T-helper 1 cell treated with Interleukin-12 subunit alpha and Interleukin-12 subunit beta and Interleukin-4 antibody, amounts not matched to agents 30 μg/mL and 1 μg/mL, for 36 hours (primary cell): Measurements from ENCODE around the gene OBSL1.

ENCODE experiments used
- H3K27ac Mint-ChIP-seq: one replicate; pipeline ENCODE4 v1.8.0; 2021; ENCODE audit warnings: mild to moderate bottlenecking, mixed read lengths
- H3K27me3 Mint-ChIP-seq: one replicate; pipeline ENCODE4 v1.8.0; 2021; ENCODE audit warnings: low read depth, mixed read lengths
- H3K36me3 Mint-ChIP-seq: one replicate; pipeline ENCODE4 v1.8.0; 2021; ENCODE audit warnings: low read depth, mixed read lengths
- H3K4me1 Mint-ChIP-seq: one replicate; pipeline ENCODE4 v1.8.0; 2021; ENCODE audit warnings: low read depth, mixed read lengths
- H3K4me3 Mint-ChIP-seq: one replicate; pipeline ENCODE4 v1.8.0; 2021; ENCODE audit warnings: mild to moderate bottlenecking, moderate library complexity, mixed read lengths
- H3K9me3 Mint-ChIP-seq: one replicate; pipeline ENCODE4 v1.8.0; 2021; ENCODE audit warnings: mixed read lengths

OBSL1 gene

GRCh38 chr2:219608399-219608964 lies 37.1 kb upstream of the OBSL1 start:
- Mint-ChIP-seq H3K36me3 (peaks cover 18% of the 10 kb centered on the region), H3K9me3 (no peaks in the 10 kb centered on the region), H3K4me1 (peaks cover 5% of the 10 kb centered on the region), H3K4me3 (no peak overlapping the region), H3K27me3 (no peaks in the 10 kb centered on the region), H3K27ac (no peak overlapping the region)

- Mint-ChIP-seq H3K4me1 (peaks cover 5% of the 10 kb centered on the region), H3K27me3 (no peaks in the 10 kb centered on the region), H3K36me3 (peaks cover 18% of the 10 kb centered on the region), H3K4me3 (no peak overlapping the region), H3K27ac (no peak overlapping the region), H3K9me3 (no peaks in the 10 kb centered on the region)
Observed at GRCh38 chr2:219607931-219608330, 36.6 kb upstream of the OBSL1 start.

GRCh38 chr2:219605607-219605954 lies 34.2 kb upstream of the OBSL1 start:
- no peak overlapping the region for H3K27ac Mint-ChIP-seq
- no peak overlapping the region for H3K4me3 Mint-ChIP-seq
- no peaks in the 10 kb centered on the region for H3K27me3 Mint-ChIP-seq
- H3K9me3 Mint-ChIP-seq = no peaks in the 10 kb centered on the region
- no peaks in the 10 kb centered on the region for H3K4me1 Mint-ChIP-seq
- peaks cover 16% of the 10 kb centered on the region for H3K36me3 Mint-ChIP-seq

DNA sequence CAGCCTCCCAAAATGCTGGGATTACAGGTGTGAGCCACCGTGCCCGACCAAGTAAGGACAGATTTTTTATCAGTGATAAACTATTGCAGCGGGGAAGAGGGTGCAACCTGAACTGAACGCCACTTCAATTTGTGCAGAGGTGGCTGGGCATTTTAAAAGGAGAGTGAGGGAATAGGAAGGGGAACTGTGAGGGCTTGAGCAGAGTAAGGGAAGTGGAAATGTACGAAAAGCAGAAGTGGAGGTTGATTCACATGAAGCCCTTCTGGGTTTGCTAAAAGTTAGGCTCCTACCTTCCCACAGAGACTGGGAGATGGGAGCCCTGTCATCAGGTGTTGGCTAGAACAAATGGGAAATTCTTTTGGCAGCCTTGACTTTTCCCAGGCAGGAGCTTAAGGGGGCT lies 32.4 kb upstream of the OBSL1 start:
- Mint-ChIP-seq H3K4me3 (no peak overlapping the region), H3K9me3 (no peaks in the 10 kb centered on the region), H3K27me3 (no peaks in the 10 kb centered on the region), H3K36me3 (peaks cover 16% of the 10 kb centered on the region), H3K27ac (no peak overlapping the region), H3K4me1 (peaks cover 5% of the 10 kb centered on the region)

GRCh38 chr2:219598308-219599078 lies 27.2 kb upstream of the OBSL1 start:
- Mint-ChIP-seq H3K4me3 (peak overlapping the region; percentile 93), H3K4me1 (peaks cover 19% of the 10 kb centered on the region), H3K27ac (peak overlapping the region; percentile 94), H3K9me3 (no peaks in the 10 kb centered on the region), H3K36me3 (peaks cover 8% of the 10 kb centered on the region), H3K27me3 (no peaks in the 10 kb centered on the region)

DNA sequence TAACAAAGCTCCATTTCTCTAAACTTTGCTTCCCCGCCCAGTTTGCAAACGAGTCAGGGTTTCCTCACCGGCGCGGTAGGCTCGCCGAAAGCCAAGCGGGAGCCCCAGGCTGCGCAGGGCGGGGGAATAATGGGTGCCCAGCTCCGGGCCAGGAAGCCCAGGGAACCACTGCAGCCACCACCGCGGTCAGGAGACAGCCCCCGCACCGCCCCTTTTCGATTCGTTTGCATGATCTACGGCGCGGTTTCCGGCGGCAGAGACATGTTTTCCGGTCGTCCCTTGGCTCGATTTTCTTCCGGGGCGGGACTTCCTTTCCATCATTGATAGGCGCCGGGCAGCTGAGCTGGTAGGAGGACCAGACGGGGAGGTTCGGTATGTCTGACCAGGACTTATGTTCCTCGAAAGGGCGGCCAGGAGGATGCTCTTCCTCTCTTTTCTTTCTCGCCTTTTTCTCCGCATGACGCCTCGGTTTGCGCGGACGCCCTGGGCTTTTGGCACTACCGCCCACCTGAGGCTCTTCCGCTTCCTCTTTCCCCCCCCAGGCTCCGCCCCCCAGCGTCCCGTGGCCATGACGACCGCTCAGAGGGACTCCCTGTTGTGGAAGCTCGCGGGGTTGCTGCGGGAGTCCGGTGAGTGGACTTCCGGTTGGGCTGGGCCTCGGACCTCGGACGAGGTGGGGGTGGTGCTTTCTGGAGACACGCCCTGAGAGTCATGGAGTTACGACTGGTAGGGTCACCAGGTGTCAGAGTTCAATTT lies 26.4 kb upstream of the OBSL1 start, which contains the start of gene STK11IP:
TSS of gene STK11IP (plus strand) at position 306 of the 756 bp plus-strand sequence. CDS start at position 569, 263 bp downstream.
- Mint-ChIP-seq H3K27ac (peak within 1 kb of the TSS; percentile 94), H3K27me3 (peaks cover 5% of the 10 kb centered on the region), H3K4me1 (peaks cover 19% of the 10 kb centered on the region), H3K4me3 (peak within 1 kb of the TSS; percentile 93), H3K36me3 (peaks cover 7% of the 10 kb centered on the region), H3K9me3 (no peaks in the 10 kb centered on the region)

- Mint-ChIP-seq H3K27me3 (peaks cover 5% of the 10 kb centered on the region), H3K4me3 (peak overlapping the region; percentile 93), H3K9me3 (no peaks in the 10 kb centered on the region), H3K36me3 (peaks cover 5% of the 10 kb centered on the region), H3K27ac (peak overlapping the region; percentile 94), H3K4me1 (peaks cover 19% of the 10 kb centered on the region)
Observed at GRCh38 chr2:219596954-219597551, 25.7 kb upstream of the OBSL1 start.

- Mint-ChIP-seq H3K36me3 (peaks cover 2% of the 10 kb centered on the region), H3K9me3 (no peaks in the 10 kb centered on the region), H3K4me1 (peaks cover 19% of the 10 kb centered on the region), H3K27ac (no peak overlapping the region), H3K4me3 (no peak overlapping the region), H3K27me3 (peaks cover 5% of the 10 kb centered on the region)
Observed at GRCh38 chr2:219595256-219595655, 23.9 kb upstream of the OBSL1 start.

DNA sequence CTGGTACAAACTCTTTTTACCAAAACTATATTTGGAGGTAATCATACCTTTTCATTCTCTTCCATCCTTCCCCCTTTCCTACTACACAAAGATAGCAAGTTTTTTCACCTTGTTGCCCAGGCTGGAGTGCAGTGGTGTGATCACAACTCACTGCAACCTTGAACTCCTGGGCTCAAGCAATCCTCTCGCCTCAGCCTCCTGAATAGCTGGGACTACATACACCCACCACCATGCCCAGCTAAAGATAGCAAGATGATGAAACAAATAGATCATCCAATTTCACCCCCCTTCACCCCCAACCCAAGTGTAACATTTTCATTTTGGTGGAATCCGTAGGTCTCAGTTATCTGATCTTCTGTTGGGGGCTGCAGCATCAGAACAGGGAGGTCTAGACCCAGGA lies 21.8 kb upstream of the OBSL1 start:
- Mint-ChIP-seq H3K27me3 (peaks cover 5% of the 10 kb centered on the region), H3K4me3 (no peak overlapping the region), H3K27ac (no peak overlapping the region), H3K36me3 (peaks cover under 1% of the 10 kb centered on the region), H3K9me3 (no peaks in the 10 kb centered on the region), H3K4me1 (peaks cover 8% of the 10 kb centered on the region)

DNA sequence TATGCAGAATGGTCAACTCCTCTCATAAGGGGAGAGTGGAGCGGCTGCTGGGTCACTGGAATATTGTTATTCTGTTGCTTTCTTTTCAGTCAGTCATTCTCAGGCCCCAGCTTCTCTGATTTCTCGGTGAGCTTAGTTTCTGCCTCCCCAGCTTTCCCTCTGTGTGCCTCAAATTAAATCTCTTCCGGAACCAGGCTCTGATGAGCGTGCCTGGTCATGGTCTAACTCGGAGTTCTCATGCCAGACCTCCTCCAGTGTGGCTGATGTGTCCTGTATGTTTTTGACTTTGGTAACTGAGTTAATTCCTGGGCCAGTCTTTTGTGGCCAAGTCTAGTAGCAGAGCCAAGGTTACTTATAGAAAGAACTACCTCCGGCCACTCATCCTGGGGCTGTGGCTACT lies 21.4 kb upstream of the OBSL1 start:
- no peak overlapping the region for H3K4me3 Mint-ChIP-seq
- H3K27me3 Mint-ChIP-seq = peaks cover 5% of the 10 kb centered on the region
- no peaks in the 10 kb centered on the region for H3K36me3 Mint-ChIP-seq

DNA sequence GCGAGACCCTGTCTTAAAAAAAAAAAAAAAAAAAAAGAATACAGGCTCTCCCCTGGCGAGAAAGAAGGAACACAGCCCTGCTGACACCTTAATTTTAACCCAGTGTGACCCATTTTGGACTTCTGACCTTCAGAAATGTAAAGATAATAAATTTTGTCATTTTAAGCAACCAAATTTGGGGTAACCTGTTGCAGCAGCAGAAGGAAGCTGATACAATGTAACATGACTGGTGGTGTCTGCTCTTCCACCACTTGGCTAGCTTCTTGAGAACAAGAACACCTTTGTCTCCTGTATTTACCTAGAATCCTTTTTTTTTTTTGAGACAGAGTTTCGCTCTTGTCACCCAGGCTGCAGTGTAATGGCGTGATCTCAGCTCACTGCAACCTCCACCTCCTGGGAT lies 19.8 kb upstream of the OBSL1 start:
- Mint-ChIP-seq H3K27me3 (peaks cover 7% of the 10 kb centered on the region), H3K4me1 (peaks cover 1% of the 10 kb centered on the region), H3K27ac (no peak overlapping the region), H3K4me3 (no peak overlapping the region), H3K9me3 (no peaks in the 10 kb centered on the region), H3K36me3 (no peaks in the 10 kb centered on the region)

More for the DNA sequence above, 21.4 kb upstream of the OBSL1 start:
- H3K4me1 Mint-ChIP-seq = peaks cover 5% of the 10 kb centered on the region
- no peaks in the 10 kb centered on the region for H3K9me3 Mint-ChIP-seq
- H3K27ac Mint-ChIP-seq = no peak overlapping the region

DNA sequence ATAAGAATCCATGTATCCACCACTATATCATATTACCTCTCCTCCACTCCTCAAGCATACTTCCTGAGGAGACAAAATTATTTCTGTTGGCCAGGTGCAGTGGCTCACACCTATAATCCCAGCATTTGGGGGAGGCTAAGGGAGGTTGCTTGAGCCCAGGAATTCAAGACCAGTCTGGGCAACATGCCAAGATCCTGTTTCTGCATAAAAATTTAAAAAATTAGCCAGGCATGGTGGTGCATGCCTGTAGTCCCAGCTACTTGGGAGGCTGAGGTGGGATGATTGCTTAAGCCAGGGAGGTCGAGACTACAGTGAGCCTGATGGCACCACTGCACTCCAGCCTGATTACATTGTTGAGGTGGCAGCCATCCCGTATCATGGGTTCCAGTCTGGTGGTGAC lies 10.0 kb upstream of the OBSL1 start:
- Mint-ChIP-seq H3K4me3 (no peak overlapping the region), H3K4me1 (no peaks in the 10 kb centered on the region), H3K27me3 (peaks cover 14% of the 10 kb centered on the region), H3K27ac (no peak overlapping the region), H3K9me3 (no peaks in the 10 kb centered on the region), H3K36me3 (no peaks in the 10 kb centered on the region)

GRCh38 chr2:219578811-219579613 lies 7.7 kb upstream of the OBSL1 start:
- H3K27ac Mint-ChIP-seq = peak overlapping the region; percentile 34
- no peak overlapping the region for H3K4me3 Mint-ChIP-seq
- H3K4me1 Mint-ChIP-seq = no peaks in the 10 kb centered on the region
- H3K36me3 Mint-ChIP-seq = no peaks in the 10 kb centered on the region
- peaks cover 15% of the 10 kb centered on the region for H3K27me3 Mint-ChIP-seq
- no peaks in the 10 kb centered on the region for H3K9me3 Mint-ChIP-seq
